HFF-Myc (cell line): ENCODE data around the gene L1CAM.

Experiments used
- DNase-seq: peaks from one replicate; pipeline ENCODE4 v3.0.0-alpha.2; 2011; ENCODE audit warnings: low read depth; ENCODE audit errors: extremely low read depth
- H3K4me3 ChIP-seq: replicated peaks from 2 replicates; pipeline ENCODE4 v1.5.1; 2011; ENCODE audit warnings: low read depth, mild to moderate bottlenecking, control low read depth, low read length
- CTCF ChIP-seq: IDR thresholded peaks from 2 replicates; pipeline ENCODE4 v1.5.1; 2012; ENCODE audit warnings: mild to moderate bottlenecking, low read depth, low read length, control low read depth; ENCODE audit errors: missing control alignments

L1CAM gene

GRCh38 chrX:153883163-153883843 lies 2.7 kb downstream of the L1CAM start:
- DNase-seq = no peak
- H3K4me3 ChIP-seq = no peak overlapping the region
- no peak for TF ChIP-seq CTCF

- no peak for TF ChIP-seq CTCF
- H3K4me3 ChIP-seq = no peak overlapping the region
- no peak for DNase-seq
Measured at GRCh38 chrX:153882557-153882956, 3.4 kb downstream of the L1CAM start.

- H3K4me3 ChIP-seq = no peak overlapping the region
- DNase-seq = no peak
- no peak for TF ChIP-seq CTCF
Measured at GRCh38 chrX:153882086-153882498, 3.9 kb downstream of the L1CAM start.

GRCh38 chrX:153881281-153881680 lies 4.7 kb downstream of the L1CAM start:
- no peak overlapping the region for H3K4me3 ChIP-seq
- no peak for TF ChIP-seq CTCF
- no peak for DNase-seq

- no peak for DNase-seq
- no peak overlapping the region for H3K4me3 ChIP-seq
- TF ChIP-seq CTCF = no peak
Measured at GRCh38 chrX:153880440-153880815, 5.5 kb downstream of the L1CAM start.

- no peak for TF ChIP-seq CTCF
- no peak overlapping the region for H3K4me3 ChIP-seq
- DNase-seq = no peak
Measured at GRCh38 chrX:153879741-153880439, 6.1 kb downstream of the L1CAM start.
